Fibroblast of the aortic adventitia (primary cell): ENCODE data around the gene CCDC92. TPM values are rescaled to one million over a fixed set of nuclear protein-coding genes. Genes with fewer than 3 reads are reported as not detected.
A peak's percentile ranks its signal among the peaks of the same experiment; 100 is the strongest.

Experiments used
- DNase-seq: peaks from one replicate; pipeline ENCODE4 v3.0.0-alpha.2; 2010; ENCODE audit warnings: low read depth
- H3K4me3 ChIP-seq: 2 replicates; pipeline ENCODE4 v1.5.1; 2011; ENCODE audit warnings: low read depth, mild to moderate bottlenecking, control low read depth, low read length, moderate library complexity
- CTCF ChIP-seq: IDR thresholded peaks from 2 replicates; pipeline ENCODE4 v1.5.1; 2011; ENCODE audit warnings: mild to moderate bottlenecking, low read length, control low read depth, inconsistent platforms; ENCODE audit not compliant: insufficient read depth
- total RNA-seq: library from RNA; depleted of rRNA; stranded (reverse); fragments of >200 nt; gene quantifications from 2 replicates; pipeline ENCODE4 v1.2.3, GENCODE V29; 2012; ENCODE audit warnings: low replicate concordance

CCDC92 gene
- total RNA-seq, 1 donor = 22.7 TPM

GRCh38 chr12:123954647-123955350, 17.8 kb downstream of the CCDC92 start:
- no peak overlapping the region for H3K4me3 ChIP-seq
- no peak for TF ChIP-seq CTCF
- no peak for DNase-seq

- no peak overlapping the region for H3K4me3 ChIP-seq
- DNase-seq = no peak
- no peak for TF ChIP-seq CTCF
These were observed 20.6 kb downstream of the CCDC92 start for GRCh38 chr12:123952037-123952436.

- H3K4me3 ChIP-seq = no peak overlapping the region
- DNase-seq = no peak
- TF ChIP-seq CTCF = no peak
These were observed 21.2 kb downstream of the CCDC92 start for GRCh38 chr12:123951467-123951866.

GRCh38 chr12:123950476-123951349, 21.9 kb downstream of the CCDC92 start:
- DNase-seq = peak; percentile 28
- H3K4me3 ChIP-seq = no peak overlapping the region
- TF ChIP-seq CTCF = no peak

GRCh38 chr12:123949770-123950165, 22.9 kb downstream of the CCDC92 start:
- no peak for DNase-seq
- TF ChIP-seq CTCF = no peak

GRCh38 chr12:123948796-123949769, 23.5 kb downstream of the CCDC92 start:
- no peak overlapping the region for H3K4me3 ChIP-seq
- TF ChIP-seq CTCF = no peak
- no peak for DNase-seq

More at GRCh38 chr12:123949770-123950165, 22.9 kb downstream of the CCDC92 start:
- H3K4me3 ChIP-seq = no peak overlapping the region
